Ramos (cell line): Measurements from ENCODE around the gene SERP2.

Experiments used
- in situ Hi-C: fragments of 300-500 bp; cut with MboI; formaldehyde crosslinking; loops from one replicate; pipeline ENCODE4 v1.14.3; 2022; ENCODE audit warnings: low sequenced_read_pairs; ENCODE audit not compliant: unreplicated experiment

SERP2 gene

DNA sequence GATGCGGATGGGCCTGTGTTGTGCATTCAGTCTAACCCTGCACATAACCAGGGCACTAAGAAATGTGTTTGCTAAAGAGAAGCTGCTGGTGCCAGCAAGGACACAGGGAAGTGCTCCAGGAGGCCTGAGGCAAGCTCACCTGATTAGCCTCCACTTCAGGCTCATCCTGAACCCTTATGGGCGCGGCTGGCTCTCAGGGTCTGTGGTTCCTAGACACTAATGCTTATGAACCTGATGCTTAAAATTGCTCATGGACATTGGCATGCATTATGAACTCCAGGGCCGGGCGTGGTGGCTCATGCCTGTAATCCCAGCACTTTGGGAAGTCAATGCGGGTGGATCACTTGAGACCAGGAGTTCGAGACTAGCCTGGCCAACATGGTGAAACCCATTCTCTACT is 34.3 kb downstream of the SERP2 start:
- in situ Hi-C loops = no loop called here

DNA sequence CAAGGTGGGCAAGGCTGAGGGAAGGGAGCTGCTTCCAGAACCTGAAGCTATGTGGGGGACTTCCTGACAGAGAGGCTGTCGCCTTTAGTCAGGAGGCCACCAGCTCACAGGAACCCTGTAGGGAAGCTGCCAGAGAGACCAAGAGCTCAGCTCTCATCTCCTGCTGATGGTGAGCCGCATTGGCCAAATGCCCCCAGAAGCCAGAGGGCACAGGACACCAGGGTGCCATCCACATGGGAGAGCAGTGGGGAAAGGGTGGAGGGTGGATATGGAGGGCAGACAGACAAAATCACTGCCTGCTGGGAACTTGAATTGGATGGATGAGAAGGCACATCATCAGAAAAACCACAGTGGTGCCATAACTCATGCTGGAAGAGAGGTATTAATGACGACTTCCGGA is 36.0 kb downstream of the SERP2 start:
- in situ Hi-C loops = no loop called here

DNA sequence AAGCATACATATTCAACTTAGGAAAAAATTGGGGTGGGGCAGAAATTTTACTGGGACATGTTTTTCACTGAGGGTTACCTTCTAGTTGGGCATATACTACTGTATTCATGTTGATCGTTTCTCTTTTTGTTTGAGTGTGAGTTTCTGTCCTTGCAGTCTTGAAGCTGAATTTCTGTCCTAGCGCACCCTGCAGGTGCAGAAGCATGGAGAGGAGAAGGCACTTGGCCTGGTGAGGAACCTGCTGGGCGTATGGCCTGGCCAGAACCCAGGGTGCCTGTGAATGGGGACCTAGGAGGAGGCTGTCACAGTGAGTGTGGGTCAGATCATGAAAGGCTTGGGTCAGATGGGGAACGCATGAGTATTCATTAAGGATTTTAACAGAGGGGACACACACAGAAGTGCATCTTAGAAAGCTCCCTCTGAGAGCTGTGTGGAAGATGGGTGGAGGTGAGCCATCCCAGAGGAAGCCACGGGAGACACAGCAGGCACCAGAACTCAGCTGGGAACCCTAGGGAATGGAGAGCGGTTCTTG is 36.8 kb downstream of the SERP2 start:
- in situ Hi-C loops = no loop called here

- in situ Hi-C loops = no loop called here
Measured at GRCh38 chr13:44411841-44412240, 38.2 kb downstream of the SERP2 start.

DNA sequence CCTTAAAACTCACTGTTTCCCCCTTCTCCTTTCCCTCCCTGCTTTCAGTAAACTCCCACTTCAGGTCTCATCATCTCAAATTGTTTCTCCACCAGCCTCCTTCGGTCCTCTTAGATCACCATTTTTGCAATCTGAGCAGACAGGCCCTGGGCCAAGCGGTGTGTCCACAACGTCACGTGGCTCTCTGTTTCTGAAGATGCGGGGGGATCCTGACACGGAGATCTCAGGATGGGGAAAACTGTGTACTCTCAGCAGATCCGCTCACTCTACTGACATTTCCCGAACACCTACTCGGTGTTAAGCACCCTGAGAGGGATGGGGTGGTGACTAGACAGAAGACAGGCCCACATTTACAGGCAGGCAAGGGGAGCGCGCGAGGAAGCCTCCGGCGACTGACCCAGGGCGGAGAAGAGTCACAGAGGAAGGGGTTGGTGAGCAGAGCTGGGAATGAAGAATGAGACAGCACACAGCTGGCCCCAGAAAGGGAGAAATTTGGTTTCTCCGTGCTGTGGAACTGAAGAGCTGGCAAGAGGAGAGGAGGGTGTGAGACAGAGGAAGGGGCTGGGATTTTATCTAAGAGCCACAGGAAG is 38.8 kb downstream of the SERP2 start:
- in situ Hi-C loops = no loop called here

GRCh38 chr13:44413095-44413494 is 39.5 kb downstream of the SERP2 start:
- in situ Hi-C loops = no loop called here

DNA sequence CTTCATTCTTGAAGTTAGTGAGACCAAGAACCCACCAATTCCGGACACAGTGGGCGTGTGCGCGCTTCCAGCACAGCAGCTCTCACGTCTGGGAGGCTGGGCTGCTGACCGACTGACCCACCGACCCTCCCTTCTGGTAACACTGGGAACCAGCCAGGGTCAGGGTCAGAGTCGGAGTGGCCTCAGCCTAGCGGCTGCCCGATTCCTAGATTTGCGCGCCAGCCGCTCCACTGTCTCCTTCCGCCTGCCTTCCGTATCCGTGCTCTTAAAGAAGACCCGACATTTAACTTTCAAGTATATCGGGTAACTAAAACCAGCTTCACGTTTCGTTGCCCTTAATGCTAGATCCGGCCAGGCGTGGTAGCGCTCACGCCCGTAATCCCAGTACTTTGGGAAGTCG is 41.1 kb downstream of the SERP2 start:
- in situ Hi-C loops = no loop called here

DNA sequence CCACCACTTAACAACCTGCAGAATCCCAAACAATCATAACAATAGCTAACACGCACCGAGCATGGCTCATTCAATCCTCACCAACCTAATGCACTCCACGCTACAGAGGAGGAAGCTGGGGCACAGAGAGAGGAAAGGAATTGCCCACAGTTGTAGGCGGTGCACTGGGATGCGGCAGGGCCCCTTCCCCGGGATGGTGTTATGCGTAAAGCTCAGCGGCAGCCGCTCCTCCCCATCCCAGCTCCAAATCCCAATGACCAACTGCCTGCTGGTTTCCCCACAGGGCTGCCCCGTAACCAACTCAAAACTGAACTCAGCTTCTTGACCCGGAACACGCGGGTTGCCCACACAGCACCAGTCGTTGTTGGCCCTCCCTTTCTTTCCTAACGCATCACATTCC is 42.2 kb downstream of the SERP2 start:
- in situ Hi-C loops = no loop called here

DNA sequence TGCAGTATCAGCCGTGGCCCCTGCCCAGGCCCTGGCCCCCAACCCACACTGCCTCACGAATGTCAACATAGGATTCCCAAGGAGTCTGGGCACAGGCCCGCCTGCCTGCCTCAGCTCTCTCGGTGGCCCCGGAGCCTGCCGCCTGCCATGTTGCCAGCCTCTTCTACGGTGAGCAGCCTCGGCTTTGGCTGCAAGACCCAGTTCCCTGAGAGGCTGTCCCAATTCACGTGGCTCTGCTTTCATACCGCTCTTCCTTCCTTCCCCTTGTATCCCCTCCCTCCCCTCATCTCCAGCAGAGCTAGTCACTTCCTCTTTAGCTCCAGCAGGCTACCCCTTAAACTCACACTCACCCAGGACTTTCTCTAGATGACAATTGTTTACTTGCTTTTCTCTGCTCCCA is 42.7 kb downstream of the SERP2 start:
- in situ Hi-C loops = no loop called here

DNA sequence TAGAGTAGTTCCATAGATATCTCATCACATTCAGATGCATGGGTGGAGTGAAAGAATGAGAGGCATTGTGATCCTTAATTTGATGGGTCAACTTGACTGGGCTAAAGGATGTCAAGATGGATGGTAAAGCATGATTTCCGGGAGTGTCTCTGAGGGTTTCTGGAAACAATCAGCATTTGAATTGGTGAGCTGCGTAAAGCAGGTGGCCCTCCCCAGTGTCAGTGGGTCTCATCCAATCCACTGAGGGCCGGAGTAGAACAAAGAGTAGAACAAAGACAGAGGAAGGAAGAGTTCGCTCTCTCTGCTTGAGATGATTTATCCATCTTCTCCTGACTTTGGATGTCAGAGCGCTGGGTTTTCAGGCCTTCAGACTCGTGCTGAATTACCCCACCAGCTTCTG is 43.1 kb downstream of the SERP2 start:
- in situ Hi-C loops = no loop called here

GRCh38 chr13:44417446-44417845 is 43.8 kb downstream of the SERP2 start:
- in situ Hi-C loops = no loop called here

DNA sequence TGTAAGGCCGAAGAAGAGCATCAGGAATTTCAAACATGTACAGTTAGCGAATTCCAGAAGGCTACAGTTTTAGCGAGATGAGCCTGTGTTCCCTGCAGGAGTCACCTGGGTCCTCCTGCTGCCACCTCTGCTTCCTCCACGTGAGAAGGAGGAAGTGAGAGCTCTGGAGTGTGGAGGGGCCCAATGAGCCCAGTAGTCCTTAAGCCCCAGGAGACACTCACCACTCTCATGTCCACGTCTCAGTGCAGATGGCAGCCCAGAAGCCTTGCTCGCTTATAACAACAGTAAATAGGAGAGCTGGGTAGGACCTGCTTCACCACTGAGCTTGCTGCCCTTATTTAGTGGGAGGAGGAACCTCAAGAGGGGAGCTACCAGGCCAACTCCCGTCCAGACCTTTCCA is 44.3 kb downstream of the SERP2 start:
- in situ Hi-C loops = no loop called here

GRCh38 chr13:44420376-44421220 is 47.0 kb downstream of the SERP2 start:
- in situ Hi-C loops = no loop called here

DNA sequence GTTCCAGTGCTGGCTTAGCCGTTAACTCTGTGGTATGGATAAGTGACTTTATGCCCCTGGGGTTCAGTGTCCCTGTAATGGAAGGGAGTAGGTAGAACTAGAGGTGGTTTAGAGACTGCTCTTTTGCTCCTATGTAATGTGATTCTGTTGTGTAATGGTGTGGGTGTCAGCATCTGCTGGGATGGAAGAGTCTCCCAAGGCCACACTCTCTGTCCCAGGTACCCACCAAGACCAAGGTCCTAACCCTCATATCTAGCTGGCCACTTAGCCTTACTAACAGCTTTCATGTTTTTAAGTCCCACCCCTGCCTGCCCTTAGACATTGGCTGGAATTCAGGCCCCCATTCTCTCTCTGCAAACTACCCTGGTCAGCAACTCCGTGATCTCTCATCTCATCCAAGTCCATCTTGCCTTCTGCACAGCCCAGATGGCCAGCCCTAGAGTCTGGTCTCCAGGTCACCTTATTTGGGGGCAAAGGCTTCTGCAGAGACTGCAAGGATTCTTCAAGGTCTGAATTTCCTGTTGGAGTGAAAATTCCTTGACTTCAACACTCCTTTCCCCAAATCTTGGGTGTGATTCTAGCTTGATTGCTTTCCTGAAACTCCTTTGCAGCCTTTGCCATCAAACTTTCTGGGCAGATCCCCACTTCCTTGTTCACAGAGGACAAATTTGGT is 48.4 kb downstream of the SERP2 start:
- in situ Hi-C loops = no loop called here

DNA sequence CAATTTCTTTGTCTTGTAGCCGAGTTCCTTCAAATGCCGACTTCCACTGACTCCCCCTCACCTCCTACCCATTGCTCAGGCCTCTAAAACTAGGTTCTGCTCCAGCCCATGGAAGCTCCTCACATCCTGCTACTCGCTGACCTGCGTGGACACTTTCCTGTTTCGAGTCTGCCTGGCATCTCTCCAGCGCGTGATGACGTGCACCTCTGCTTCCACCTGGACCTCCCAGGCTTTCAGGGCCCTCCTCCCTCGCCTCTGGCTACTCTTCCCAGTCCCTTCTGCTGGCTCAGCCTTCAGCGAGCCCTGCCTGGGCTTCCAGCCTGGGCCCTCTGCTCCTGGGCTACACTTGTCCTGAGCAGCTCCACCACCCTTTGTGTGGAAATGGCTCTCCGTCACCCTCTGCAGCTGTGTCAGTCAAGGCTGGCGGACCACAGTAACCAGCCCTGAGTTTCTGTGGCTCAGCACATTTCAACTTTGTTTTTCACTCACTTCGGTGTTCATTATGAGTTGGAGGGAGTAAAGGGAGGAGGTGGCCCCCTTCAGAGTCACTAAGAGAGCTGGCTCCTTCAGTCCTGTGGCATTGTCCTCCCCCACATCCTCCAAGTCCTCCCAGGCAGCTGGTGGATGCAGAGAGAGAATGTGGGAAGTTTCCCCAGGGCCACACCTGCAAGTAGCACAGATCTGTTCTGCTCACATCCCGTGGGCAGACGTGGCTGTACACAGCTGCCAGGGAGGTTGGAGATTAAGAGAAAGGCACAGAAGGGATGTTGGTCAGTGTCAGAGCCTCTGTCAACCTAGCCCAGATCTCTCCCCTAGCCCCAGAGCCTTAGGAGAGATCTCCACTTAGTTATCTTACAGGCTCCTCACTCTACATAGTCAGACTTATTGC is 49.4 kb downstream of the SERP2 start:
- in situ Hi-C loops = no loop called here

DNA sequence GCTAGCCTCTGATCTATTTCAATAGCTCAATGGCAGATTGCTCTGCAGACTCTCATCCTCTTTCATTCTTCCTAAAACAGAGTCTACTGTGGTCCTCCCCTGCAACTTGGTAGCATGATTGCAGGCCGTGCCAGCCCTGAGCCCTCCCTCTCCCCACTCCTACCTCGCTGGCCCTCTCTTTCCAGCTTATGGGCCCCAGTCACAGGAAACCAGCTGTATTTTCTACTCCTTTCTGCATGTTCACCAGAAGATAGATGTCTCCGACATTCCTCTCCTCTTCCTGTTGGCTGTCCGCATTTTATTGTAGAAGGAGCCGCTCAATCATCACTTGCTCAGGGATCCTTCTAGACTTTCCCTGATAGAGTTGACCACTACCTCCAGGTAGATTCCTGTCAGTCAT is 50.2 kb downstream of the SERP2 start:
- in situ Hi-C loops = no loop called here

GRCh38 chr13:44425041-44425814 is 51.6 kb downstream of the SERP2 start:
- in situ Hi-C loops = no loop called here

GRCh38 chr13:44425815-44426078 is 52.1 kb downstream of the SERP2 start:
- in situ Hi-C loops = no loop called here

GRCh38 chr13:44426461-44426860 is 52.8 kb downstream of the SERP2 start:
- in situ Hi-C loops = no loop called here

- in situ Hi-C loops = no loop called here
Measured at GRCh38 chr13:44429311-44429710, 55.7 kb downstream of the SERP2 start.
